Stimulated activated CD8-positive, alpha-beta memory T cell treated with anti-CD3 and anti-CD28 coated beads, Interleukin-7, amount 100 ng/mL, for 1 hour (primary cell): Measurements from ENCODE around the gene CFAP57.

Experiments used
- DNase-seq, 2 donors: peaks; one replicate each; pipeline ENCODE4 v3.0.0-alpha.2; 2020; ENCODE audit warnings: low read depth in 2 of 2

CFAP57 gene

GRCh38 chr1:43227143-43227764 lies 55.1 kb downstream of the CFAP57 start:
- peak; percentile 72 to 80 for DNase-seq

- DNase-seq = no peak
These were observed 58.0 kb downstream of the CFAP57 start for GRCh38 chr1:43229826-43230780.

GRCh38 chr1:43232074-43232473 lies 59.9 kb downstream of the CFAP57 start:
- DNase-seq = no peak

- no peak for DNase-seq
These were observed 60.4 kb downstream of the CFAP57 start for GRCh38 chr1:43232482-43232881.

- no peak for DNase-seq
These were observed 61.5 kb downstream of the CFAP57 start for GRCh38 chr1:43233631-43234030.

GRCh38 chr1:43234267-43234666 lies 62.1 kb downstream of the CFAP57 start:
- no peak for DNase-seq

- DNase-seq = no peak
These were observed 62.9 kb downstream of the CFAP57 start for GRCh38 chr1:43235040-43235439.

- DNase-seq = no peak
These were observed 63.5 kb downstream of the CFAP57 start for GRCh38 chr1:43235451-43236121.

- no peak for DNase-seq
These were observed 65.0 kb downstream of the CFAP57 start for GRCh38 chr1:43237121-43237520.

GRCh38 chr1:43238085-43238484 lies 66.0 kb downstream of the CFAP57 start:
- no peak for DNase-seq

- DNase-seq = no peak
These were observed 66.9 kb downstream of the CFAP57 start for GRCh38 chr1:43238991-43239469.

- DNase-seq = no peak
These were observed 67.4 kb downstream of the CFAP57 start for GRCh38 chr1:43239484-43239883.

- DNase-seq = no peak
These were observed 69.3 kb downstream of the CFAP57 start for GRCh38 chr1:43241413-43241836.

GRCh38 chr1:43243299-43243698 lies 71.2 kb downstream of the CFAP57 start:
- no peak for DNase-seq

- DNase-seq = no peak
These were observed 74.5 kb downstream of the CFAP57 start for GRCh38 chr1:43246466-43247213.

- DNase-seq = no peak
These were observed 75.3 kb downstream of the CFAP57 start for GRCh38 chr1:43247256-43247921.

- no peak for DNase-seq
These were observed 78.2 kb downstream of the CFAP57 start for GRCh38 chr1:43250351-43250761.

- no peak for DNase-seq
These were observed 78.9 kb downstream of the CFAP57 start for GRCh38 chr1:43251024-43251423.

- no peak for DNase-seq
These were observed 80.1 kb downstream of the CFAP57 start for GRCh38 chr1:43252225-43252624.

- no peak for DNase-seq
These were observed 81.0 kb downstream of the CFAP57 start for GRCh38 chr1:43253173-43253572.

- no peak for DNase-seq
These were observed 81.7 kb downstream of the CFAP57 start for GRCh38 chr1:43253876-43254275.
